ENCODE data around the gene XRRA1.
"Not testable (repeated sequence)": the region's sequence is repeated elsewhere in the genome, so short reads cannot be mapped to it uniquely, and the experiment has no call there.

XRRA1 gene

GRCh38 chr11:74895340-74896116, 53.4 kb downstream of the XRRA1 start:
- DNase-seq (ENCODE audit: low spot score) = no peak

GRCh38 chr11:74893015-74893414, 55.9 kb downstream of the XRRA1 start:
- DNase-seq (ENCODE audit: low spot score) = not testable (repeated sequence)

GRCh38 chr11:74877132-74877531, 71.8 kb downstream of the XRRA1 start:
- no peak for DNase-seq (ENCODE audit: low spot score)

- DNase-seq (ENCODE audit: low spot score) = no peak
Observed at GRCh38 chr11:74871037-74871436, 77.9 kb downstream of the XRRA1 start.

GRCh38 chr11:74870485-74870884, 78.4 kb downstream of the XRRA1 start:
- DNase-seq (ENCODE audit: low spot score) = peak; percentile 16

DNA sequence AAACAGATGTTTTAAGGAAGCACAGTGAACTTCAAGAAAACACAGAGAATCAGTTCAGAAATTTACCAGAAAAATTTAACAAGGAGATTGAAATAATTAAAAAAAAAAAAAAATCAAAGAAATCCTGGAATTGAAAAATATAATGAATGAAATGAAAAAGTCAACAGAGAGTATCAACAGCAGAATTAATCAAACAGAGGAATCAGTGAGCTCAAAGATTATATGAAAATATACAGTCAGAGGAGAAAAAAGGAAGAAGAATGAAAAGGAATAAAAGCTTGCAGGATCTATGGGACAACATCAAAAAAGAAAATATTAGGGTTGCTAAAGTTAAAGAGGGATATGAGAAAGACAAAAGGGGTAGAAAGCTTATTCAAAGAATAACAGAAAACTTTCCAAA, 82.3 kb downstream of the XRRA1 start:
- no peak for DNase-seq (ENCODE audit: low spot score)

- DNase-seq (ENCODE audit: low spot score) = no peak
Observed at GRCh38 chr11:74863410-74863809, 85.5 kb downstream of the XRRA1 start.

- no peak for DNase-seq (ENCODE audit: low spot score)
Observed at GRCh38 chr11:74860743-74861142, 88.1 kb downstream of the XRRA1 start.

DNA sequence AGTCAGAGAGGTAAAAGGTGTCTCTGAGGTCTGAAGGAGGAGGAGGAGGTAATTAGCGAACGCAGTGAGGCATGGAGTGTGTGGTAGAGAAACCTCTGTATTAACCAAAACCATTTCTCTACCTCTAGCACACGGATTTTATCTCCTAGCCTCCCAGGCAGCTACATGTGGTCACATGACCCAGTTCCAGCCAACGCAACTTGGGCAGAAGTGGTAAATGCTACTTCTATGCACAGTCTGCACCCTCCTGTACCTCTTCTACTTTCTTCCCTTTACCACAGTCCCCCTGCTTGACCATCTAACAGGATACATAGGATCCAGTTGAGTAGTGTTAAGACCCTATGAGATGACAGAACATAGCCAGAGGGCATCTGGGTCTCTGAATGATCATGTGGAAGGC, 95.7 kb downstream of the XRRA1 start:
- DNase-seq (ENCODE audit: low spot score) = no peak

GRCh38 chr11:74849525-74850391, 99.1 kb downstream of the XRRA1 start:
- no peak for DNase-seq (ENCODE audit: low spot score)

DNA sequence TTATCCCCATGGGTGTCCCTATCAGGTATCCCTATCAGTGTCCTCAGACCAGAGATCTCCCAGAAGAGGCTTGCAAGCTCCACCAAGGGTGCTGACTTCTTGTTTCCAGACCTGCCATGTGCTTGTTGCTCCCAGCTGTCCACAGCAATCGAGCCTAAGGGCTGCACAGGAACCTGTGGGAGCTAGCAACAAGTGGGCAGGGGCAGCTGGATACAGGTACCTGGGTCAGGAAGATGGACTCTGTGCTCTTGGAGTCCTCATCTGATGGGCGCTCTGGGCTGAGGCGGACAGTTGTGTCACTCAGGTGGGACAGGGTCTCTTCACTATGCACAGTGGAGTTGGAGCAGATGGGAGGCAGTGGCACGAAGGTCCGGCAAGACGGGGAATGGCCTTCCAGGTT, 101.0 kb downstream of the XRRA1 start:
- DNase-seq (ENCODE audit: low spot score) = no peak

- DNase-seq (ENCODE audit: low spot score) = no peak
Observed at GRCh38 chr11:74847395-74847794, 101.5 kb downstream of the XRRA1 start.

DNA sequence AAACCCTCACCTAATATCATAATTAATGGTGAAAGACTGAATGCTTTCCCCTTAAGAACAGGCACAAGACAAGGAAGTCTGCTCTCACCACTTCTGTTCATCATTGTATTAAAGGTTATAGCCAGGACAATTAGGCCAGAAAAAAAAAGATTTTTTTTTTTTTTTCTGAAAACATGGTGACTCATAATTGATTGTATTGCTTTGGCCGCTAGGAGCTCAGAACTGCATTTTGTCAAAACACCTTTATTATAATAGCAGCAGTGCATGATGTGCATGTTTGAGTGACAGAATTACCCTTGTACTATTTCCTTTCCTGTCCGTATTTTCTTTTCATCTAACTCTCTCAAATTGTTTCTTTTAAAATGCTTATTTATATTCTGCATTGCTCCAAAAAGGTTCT, 102.1 kb downstream of the XRRA1 start:
- DNase-seq (ENCODE audit: low spot score) = no peak

GRCh38 chr11:74845978-74846517, 102.8 kb downstream of the XRRA1 start:
- no peak for DNase-seq (ENCODE audit: low spot score)

DNA sequence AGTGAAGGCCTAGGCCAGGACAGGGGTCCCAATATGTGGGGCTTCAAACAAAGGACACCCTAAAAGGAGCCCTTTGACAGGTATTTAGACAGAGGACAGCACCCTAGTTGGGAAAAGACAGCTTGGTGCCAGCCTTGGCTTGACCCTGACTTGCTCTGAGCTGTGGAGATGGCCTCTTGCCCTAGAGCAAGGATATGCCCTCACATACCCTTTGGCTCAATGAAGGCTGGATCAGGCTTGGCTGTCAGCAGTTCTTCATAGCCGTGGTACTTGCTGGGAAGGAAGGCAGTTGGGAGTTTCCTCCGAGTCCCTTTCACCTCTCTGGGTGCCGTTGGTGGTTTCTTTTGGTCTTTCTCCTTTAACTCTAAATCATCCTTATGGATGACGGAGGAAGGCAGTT, 104.0 kb downstream of the XRRA1 start:
- DNase-seq (ENCODE audit: low spot score) = no peak

DNA sequence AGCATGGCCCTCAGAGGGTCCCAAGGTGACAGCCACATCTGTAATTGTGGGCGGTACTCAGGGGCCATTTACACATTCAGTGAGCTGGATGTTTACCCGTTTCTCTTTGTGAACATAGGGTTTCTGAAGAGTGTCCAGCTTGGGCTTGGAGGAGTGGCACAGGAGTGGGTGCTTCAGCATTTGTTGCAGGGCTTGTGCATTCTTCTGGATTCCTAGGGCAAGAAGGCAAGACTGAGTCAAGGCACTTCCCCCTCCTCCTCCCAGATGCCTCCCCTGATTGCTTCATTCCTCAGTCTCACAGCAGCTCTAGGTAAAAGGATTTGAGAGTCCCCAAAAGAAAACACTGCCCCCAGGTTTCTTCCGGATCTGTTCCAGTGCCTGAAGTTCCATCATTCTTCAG, 104.8 kb downstream of the XRRA1 start:
- no peak for DNase-seq (ENCODE audit: low spot score)

DNA sequence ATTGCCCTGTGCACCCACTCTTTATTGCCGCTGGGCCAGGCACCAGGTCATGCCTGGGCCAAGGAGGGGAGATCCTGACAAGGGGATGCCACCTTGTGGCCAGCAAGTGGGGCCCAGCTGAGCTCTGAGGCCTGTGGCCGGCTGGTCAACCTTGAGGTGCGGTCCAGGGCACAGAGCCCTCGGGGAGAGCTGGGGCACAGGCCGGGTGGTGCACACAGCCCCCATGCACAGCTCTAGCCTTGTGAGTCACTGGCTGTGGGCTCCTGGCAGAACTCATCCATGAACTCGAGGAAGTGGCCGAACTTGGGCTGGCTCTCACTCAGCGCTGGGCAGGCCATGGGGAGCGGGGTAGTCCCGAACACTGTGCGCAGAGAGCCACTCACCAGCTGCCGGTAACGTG, 105.9 kb downstream of the XRRA1 start:
- DNase-seq (ENCODE audit: low spot score) = no peak

DNA sequence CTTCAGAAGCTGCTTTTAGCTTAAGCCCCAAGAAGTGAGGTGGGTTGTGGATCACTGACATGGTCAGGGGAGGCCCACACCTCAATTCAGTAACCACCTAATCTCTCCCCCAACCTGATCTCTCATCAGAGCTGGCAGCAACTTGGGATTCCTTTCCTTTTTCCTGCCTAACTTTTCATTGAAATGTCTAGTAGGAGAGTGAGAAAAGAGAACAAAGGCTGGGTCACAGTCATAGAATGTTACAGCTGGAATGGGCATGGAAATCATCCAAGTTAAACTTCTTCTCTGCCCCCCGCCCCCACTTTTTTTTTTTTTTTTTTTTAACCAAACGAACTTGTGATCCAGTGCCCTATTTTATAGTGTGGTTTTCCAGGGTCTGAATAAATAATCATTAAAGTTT, 108.4 kb downstream of the XRRA1 start:
- no peak for DNase-seq (ENCODE audit: low spot score)

- no peak for DNase-seq (ENCODE audit: low spot score)
Observed at GRCh38 chr11:74839971-74840370, 108.9 kb downstream of the XRRA1 start.

- DNase-seq (ENCODE audit: low spot score) = no peak
Observed at GRCh38 chr11:74839446-74839845, 109.4 kb downstream of the XRRA1 start.

DNA sequence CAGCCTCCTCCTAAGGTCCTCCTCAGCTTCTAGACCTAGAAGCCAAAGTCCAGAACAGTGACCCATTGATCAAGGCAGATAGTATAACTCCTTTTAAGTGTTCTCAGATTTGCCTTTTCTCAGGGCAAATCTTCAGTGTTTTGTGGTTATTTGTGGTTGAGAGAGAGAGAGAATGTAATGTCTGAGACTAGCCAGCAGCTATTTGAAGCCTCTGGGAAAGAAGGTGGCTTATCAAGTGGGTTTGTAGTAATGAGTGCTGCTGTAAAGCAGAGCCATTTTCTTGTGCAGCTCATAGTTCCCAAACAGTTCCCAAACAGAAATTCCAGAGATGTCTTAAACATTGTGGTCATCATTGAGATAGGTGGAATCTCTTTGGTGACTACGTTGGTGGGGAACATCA, 110.7 kb downstream of the XRRA1 start:
- DNase-seq (ENCODE audit: low spot score) = no peak

DNA sequence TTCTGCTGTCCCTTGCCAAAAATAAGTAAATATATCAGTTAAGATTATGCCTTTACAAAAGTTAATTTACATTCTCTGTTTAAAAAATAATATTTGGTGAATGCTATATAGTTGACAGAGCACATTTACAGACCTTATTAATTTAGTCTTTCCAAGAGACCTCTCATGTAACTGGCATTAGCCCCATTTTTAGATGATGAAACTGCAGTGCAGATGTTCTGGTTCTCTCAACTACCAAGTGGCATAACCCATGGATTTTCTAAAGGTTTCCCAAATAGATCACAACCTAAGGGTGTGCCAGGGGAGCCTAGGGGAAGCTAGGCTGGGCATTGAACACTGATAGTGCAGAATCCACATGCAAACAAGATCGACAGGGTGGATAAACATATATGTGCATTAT, 111.7 kb downstream of the XRRA1 start:
- no peak for DNase-seq (ENCODE audit: low spot score)

DNA sequence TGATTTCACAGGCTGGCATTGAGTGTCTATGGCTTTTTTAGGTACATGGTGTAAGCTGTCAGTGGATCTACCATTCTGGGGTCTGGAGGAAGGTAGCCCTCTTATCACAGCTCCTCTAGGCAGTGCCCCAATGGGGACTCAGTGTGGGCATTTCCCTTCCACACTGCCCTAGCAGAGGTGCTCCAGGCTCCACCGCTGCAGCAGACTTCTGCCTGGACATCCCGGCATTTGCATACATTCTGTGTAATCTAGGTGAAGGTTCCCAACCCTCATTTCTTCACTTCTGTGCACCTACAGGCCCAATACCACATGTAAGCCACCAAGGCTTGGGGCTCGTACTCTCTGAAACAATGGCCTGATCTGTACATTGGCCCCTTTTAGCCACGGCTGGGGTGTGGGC, 122.0 kb downstream of the XRRA1 start:
- DNase-seq (ENCODE audit: low spot score) = no peak

Measured in cerebellar cortex (tissue), 1 donor.